Keratinocyte (primary cell): ENCODE data around the gene FUCA2. TPM values are rescaled to one million over a fixed set of nuclear protein-coding genes. Genes with fewer than 3 reads are reported as not detected.

Experiments used
- DNase-seq: peaks from one replicate; pipeline ENCODE4 v3.0.0-alpha.2; 2011; ENCODE audit warnings: low read depth, missing footprints, low spot score
- FAIRE-seq: peaks from 2 replicates; lab custom pipeline; 2011; peaks lifted over from hg19 to GRCh38; lab: Jason Lieb, UNC
- H2AFZ ChIP-seq: 2 replicates; pipeline ENCODE4 v1.6.0; 2012; ENCODE audit warnings: low read length, control low read depth, inconsistent platforms; ENCODE audit not compliant: control insufficient read depth
- H3K27ac ChIP-seq: 2 replicates; pipeline ENCODE4 v1.5.1; 2011; ENCODE audit warnings: low read length; ENCODE audit not compliant: control insufficient read depth, insufficient read depth
- H3K27me3 ChIP-seq: 3 replicates; pipeline ENCODE4 v1.6.0; 2011; ENCODE audit warnings: low read length; ENCODE audit not compliant: control insufficient read depth, insufficient read depth; ENCODE audit errors: extremely low read depth
- H3K36me3 ChIP-seq, 2 experiments: 2 replicates in 1 of 2; 3 replicates in 1 of 2; pipeline ENCODE4 v1.5.1; 2011; ENCODE audit warnings: low read length in 2 of 2, mild to moderate bottlenecking in 1 of 2; ENCODE audit not compliant: control insufficient read depth in 2 of 2, insufficient read depth in 2 of 2; ENCODE audit errors: extremely low read depth in 1 of 2
- H3K4me1 ChIP-seq: 3 replicates; pipeline ENCODE4 v1.5.1; 2011; ENCODE audit warnings: low read length; ENCODE audit not compliant: control insufficient read depth, insufficient read depth; ENCODE audit errors: extremely low read depth
- H3K4me2 ChIP-seq: 3 replicates; pipeline ENCODE4 v1.6.0; 2011; ENCODE audit warnings: low read depth, low read length; ENCODE audit not compliant: control insufficient read depth, insufficient read depth; ENCODE audit errors: extremely low read depth
- H3K4me3 ChIP-seq, 3 experiments: fragments of 200-600 bp in 1 of 3; sonication (generic) in 1 of 3; 2 replicates in 2 of 3; 3 replicates in 1 of 3; pipeline ENCODE4 v1.5.1; 2011 to 2016; ENCODE audit warnings: low read length in 3 of 3, mild to moderate bottlenecking in 3 of 3, control low read depth in 2 of 3, inconsistent platforms in 1 of 3, low read depth in 1 of 3, mixed read lengths in 1 of 3, mixed run types in 1 of 3, moderate library complexity in 1 of 3; ENCODE audit not compliant: control insufficient read depth in 2 of 3, insufficient read depth in 2 of 3; ENCODE audit errors: extremely low read depth in 1 of 3
- H3K79me2 ChIP-seq: 2 replicates; pipeline ENCODE4 v1.6.0; 2012; ENCODE audit warnings: low read length; ENCODE audit not compliant: control insufficient read depth, insufficient read depth
- H3K9ac ChIP-seq: 3 replicates; pipeline ENCODE4 v1.6.0; 2011; ENCODE audit warnings: low read length; ENCODE audit not compliant: control insufficient read depth, insufficient read depth; ENCODE audit errors: extremely low read depth
- H3K9me1 ChIP-seq: 3 replicates; pipeline ENCODE4 v1.6.0; 2011; ENCODE audit warnings: low read length; ENCODE audit not compliant: control insufficient read depth, insufficient read depth; ENCODE audit errors: extremely low read depth
- H3K9me3 ChIP-seq: 2 replicates; pipeline ENCODE4 v1.5.1; 2012; ENCODE audit warnings: low read depth, low read length; ENCODE audit not compliant: control insufficient read depth
- H4K20me1 ChIP-seq: 3 replicates; pipeline ENCODE4 v1.6.0; 2011; ENCODE audit warnings: low read length; ENCODE audit not compliant: control insufficient read depth, insufficient read depth; ENCODE audit errors: extremely low read depth
- EZH2 ChIP-seq: IDR thresholded peaks from one replicate; pipeline ENCODE4 v1.6.1; 2012; ENCODE audit warnings: inconsistent platforms, mild to moderate bottlenecking, low read length, moderate library complexity
- dilution Hi-C: fragments of 300-500 bp; cut with MboI; formaldehyde crosslinking; loops from one replicate; pipeline ENCODE4 v1.7.0; 2020; ENCODE audit warnings: low sequenced_read_pairs; ENCODE audit not compliant: extremely low pct_ligation_motif_present
- polyA plus RNA-seq, 5 experiments: library from polyadenylated mRNA; depleted of rRNA in 3 of 5; stranded (reverse) in 3 of 5; stranded (forward) in 1 of 5; unstranded in 1 of 5; fragments of >200 nt; gene quantifications; 1 replicate in 1 of 5; 2 replicates in 3 of 5; 3 replicates in 1 of 5; pipeline versions ENCODE4 v1.2.1 to v1.2.3, GENCODE V29; 2011 to 2012; ENCODE audit warnings: missing spikeins in 2 of 5, low read depth in 1 of 5, low replicate concordance in 1 of 5
- TF ChIP-seq, protein P1 (sequence below), 3 experiments: IDR thresholded peaks in 1 of 3; conservative IDR thresholded peaks in 1 of 3; optimal IDR thresholded peaks in 1 of 3; 2 replicates in 2 of 3; 3 replicates in 1 of 3; pipeline versions ENCODE3 to v1.5.1; 2011; ENCODE audit warnings: low read length in 3 of 3, mild to moderate bottlenecking in 3 of 3, moderate library complexity in 2 of 3, control low read depth in 1 of 3, inconsistent platforms in 1 of 3; ENCODE audit not compliant: insufficient read depth in 2 of 3; ENCODE audit errors: extremely low read depth in 1 of 3

Gene FUCA2
- polyA plus RNA-seq, 1 donor (not counting 4 experiments of a cell fraction or from before 2014, with no cell fraction given) = 12.5 TPM

DNA sequence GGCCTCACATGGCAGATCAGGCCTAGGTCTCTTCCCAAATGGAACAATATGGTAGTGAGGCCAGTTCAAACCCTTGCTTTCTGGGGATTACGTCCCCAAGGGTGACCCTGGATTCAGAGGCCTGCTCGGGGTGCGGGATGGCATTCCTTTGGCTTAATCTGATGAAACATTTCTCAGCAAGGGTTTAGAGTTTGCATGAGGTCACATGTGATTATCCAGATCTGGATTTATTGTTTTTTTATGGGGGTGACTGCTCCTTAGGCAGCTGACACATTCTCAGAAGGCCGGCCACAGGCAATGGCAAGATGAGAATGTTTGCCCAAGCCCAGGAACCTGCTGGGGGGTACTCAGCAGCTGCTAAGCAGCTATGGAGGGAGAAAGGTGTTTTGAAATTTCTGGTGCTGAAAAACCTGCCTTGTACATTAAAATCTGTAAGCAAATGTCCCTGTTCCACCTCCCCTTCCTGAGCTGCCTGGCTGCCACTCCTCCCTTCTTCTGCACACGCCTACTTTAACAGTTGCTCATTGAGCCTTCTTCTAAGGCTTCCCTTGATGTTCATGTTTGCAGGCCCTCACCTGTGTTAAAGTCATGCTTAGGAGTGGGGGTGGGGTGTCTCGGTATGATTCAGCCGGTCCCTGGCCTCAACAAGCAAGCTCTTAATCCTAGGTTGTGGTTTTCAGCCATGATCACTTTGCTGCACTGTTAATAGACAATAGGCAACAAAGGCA is 37.9 kb upstream of the FUCA2 start:
- H4K20me1 ChIP-seq = no peaks in the 10 kb centered on the region
- dilution Hi-C loops = no loop called here

DNA sequence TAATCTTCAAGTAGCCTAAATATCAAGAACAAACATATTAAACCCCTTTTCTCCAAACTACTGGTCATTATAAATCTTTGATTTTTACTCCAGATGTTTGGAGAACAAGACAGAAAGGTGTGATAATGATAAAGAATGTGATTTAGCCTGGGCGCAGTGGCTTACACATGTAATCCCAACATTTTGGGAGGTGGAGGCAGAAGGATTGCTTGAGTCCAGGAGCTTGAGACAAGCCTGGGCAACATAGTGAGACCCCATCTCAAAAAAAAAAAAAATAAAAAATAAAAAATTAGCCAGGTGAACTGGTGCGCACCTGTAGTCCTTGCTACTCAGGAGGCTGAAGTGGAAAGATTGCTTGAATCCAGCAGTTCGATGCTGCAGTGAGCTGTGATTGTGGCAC is 35.1 kb upstream of the FUCA2 start:
- no peaks in the 10 kb centered on the region for H4K20me1 ChIP-seq
- dilution Hi-C loops = no loop called here
- H3K9ac ChIP-seq = no peak overlapping the region
- TF ChIP-seq, protein P1, sequence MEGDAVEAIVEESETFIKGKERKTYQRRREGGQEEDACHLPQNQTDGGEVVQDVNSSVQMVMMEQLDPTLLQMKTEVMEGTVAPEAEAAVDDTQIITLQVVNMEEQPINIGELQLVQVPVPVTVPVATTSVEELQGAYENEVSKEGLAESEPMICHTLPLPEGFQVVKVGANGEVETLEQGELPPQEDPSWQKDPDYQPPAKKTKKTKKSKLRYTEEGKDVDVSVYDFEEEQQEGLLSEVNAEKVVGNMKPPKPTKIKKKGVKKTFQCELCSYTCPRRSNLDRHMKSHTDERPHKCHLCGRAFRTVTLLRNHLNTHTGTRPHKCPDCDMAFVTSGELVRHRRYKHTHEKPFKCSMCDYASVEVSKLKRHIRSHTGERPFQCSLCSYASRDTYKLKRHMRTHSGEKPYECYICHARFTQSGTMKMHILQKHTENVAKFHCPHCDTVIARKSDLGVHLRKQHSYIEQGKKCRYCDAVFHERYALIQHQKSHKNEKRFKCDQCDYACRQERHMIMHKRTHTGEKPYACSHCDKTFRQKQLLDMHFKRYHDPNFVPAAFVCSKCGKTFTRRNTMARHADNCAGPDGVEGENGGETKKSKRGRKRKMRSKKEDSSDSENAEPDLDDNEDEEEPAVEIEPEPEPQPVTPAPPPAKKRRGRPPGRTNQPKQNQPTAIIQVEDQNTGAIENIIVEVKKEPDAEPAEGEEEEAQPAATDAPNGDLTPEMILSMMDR (optimal IDR thresholded peaks at IDR 0.05 in 1 of 3, IDR thresholded peaks at IDR 0.05 in 1 of 3, conservative IDR thresholded peaks at IDR 0.05 in 1 of 3; ENCODE audit: extremely low read depth in 1 of 3, insufficient read depth in 2 of 3, low read length in 3 of 3) = no peak
- no peak for TF ChIP-seq EZH2
- no peak overlapping the region for H3K4me2 ChIP-seq
- H3K4me3 ChIP-seq = no peak overlapping the region
- H3K36me3 ChIP-seq = no peaks in the 10 kb centered on the region
- no peaks in the 10 kb centered on the region for H3K79me2 ChIP-seq
- H3K4me1 ChIP-seq = peaks cover 21% of the 10 kb centered on the region
- no peaks in the 10 kb centered on the region for H3K27me3 ChIP-seq
- no peak overlapping the region for H3K27ac ChIP-seq
- H3K9me3 ChIP-seq = no peaks in the 10 kb centered on the region
- FAIRE-seq = no peak
- no peaks in the 10 kb centered on the region for H3K9me1 ChIP-seq
- no peak for DNase-seq
- no peak overlapping the region for H2AFZ ChIP-seq

More for the DNA sequence above, 37.9 kb upstream of the FUCA2 start:
- no peak overlapping the region for H3K4me2 ChIP-seq
- H3K9me1 ChIP-seq = no peaks in the 10 kb centered on the region
- no peaks in the 10 kb centered on the region for H3K36me3 ChIP-seq
- H3K27me3 ChIP-seq = no peaks in the 10 kb centered on the region
- no peaks in the 10 kb centered on the region for H3K79me2 ChIP-seq
- DNase-seq (peak; percentile 64), FAIRE-seq (peak; percentile 73)
- TF ChIP-seq, protein P1 (optimal IDR thresholded peaks at IDR 0.05 in 1 of 3, IDR thresholded peaks at IDR 0.05 in 1 of 3, conservative IDR thresholded peaks at IDR 0.05 in 1 of 3; ENCODE audit: extremely low read depth in 1 of 3, insufficient read depth in 2 of 3, low read length in 3 of 3) = no peak
- no peak for TF ChIP-seq EZH2
- H3K9ac ChIP-seq = no peak overlapping the region
- no peak overlapping the region for H2AFZ ChIP-seq
- H3K4me3 ChIP-seq = no peak overlapping the region
- H3K4me1 ChIP-seq = peaks cover 21% of the 10 kb centered on the region
- H3K27ac ChIP-seq = no peak overlapping the region
- no peaks in the 10 kb centered on the region for H3K9me3 ChIP-seq
